Psoas muscle (tissue), 8 donors: Measurements from ENCODE around the gene TOM1L2. TPM values are rescaled to one million over a fixed set of nuclear protein-coding genes. Genes with fewer than 3 reads are reported as not detected.

ENCODE experiments used
- ATAC-seq, 4 donors: fragments of 200-7000 bp; cut with Tn5 transposase; one replicate each; pipeline ENCODE4 v1.9.1; 2020; ENCODE audit warnings: moderate library complexity in 3 of 4, mild to moderate bottlenecking in 2 of 4
- DNase-seq, 2 donors: peaks; one replicate each; pipeline ENCODE4 v3.0.0-alpha.2; 2020
- H3K27ac ChIP-seq: fragments of 200-600 bp; one replicate; pipeline ENCODE4 v1.8.0; 2022
- H3K27me3 ChIP-seq, 3 donors: fragments of 200-600 bp in 1 of 3; one replicate each; pipeline versions ENCODE4 v1.6.1 to v1.8.0; 2013 to 2022; ENCODE audit warnings: low read length in 2 of 3, mild to moderate bottlenecking in 2 of 3, moderate library complexity in 1 of 3; ENCODE audit not compliant: insufficient read depth in 3 of 3
- H3K36me3 ChIP-seq, 2 donors: fragments of 200-600 bp in 1 of 2; one replicate each; pipeline versions ENCODE4 v1.6.1 to v1.8.0; 2013 to 2022; ENCODE audit warnings: low read depth in 1 of 2, mild to moderate bottlenecking in 1 of 2, moderate library complexity in 1 of 2; ENCODE audit not compliant: insufficient read depth in 1 of 2
- H3K4me1 ChIP-seq: fragments of 200-600 bp; one replicate; pipeline ENCODE4 v1.8.0; 2022
- H3K4me3 ChIP-seq: fragments of 200-600 bp; one replicate; pipeline ENCODE4 v1.8.0; 2022; ENCODE audit warnings: mild to moderate bottlenecking
- H3K9me3 ChIP-seq: fragments of 200-600 bp; one replicate; pipeline ENCODE4 v1.8.0; 2022
- CTCF ChIP-seq: fragments of 200-600 bp; IDR thresholded peaks from one replicate; pipeline ENCODE4 v1.8.0; 2022; ENCODE audit warnings: antibody characterized with exemption
- WGBS, 3 donors: extraction: QIAGEN DNeasy Blood & Tissue Kit; methylation state at CpG; one replicate each; pipeline versions ENCODE4 v1.1.6 to v1.1.7; 2013; 5-methylcytosine and 5-hydroxymethylcytosine counted together
- intact Hi-C, 2 donors: fragments of 100-400 bp; cut with DNase I; formaldehyde crosslinking; loops; one replicate each; pipeline versions ENCODE4 v1.11.0 to v1.14.2; 2022
- polyA plus RNA-seq, 3 donors: library from polyadenylated mRNA; stranded (reverse); fragments of 200-250 nt; gene quantifications; one replicate each; pipeline ENCODE4 v1.2.3, GENCODE V29; 2013
- total RNA-seq, 4 donors: library from RNA; stranded (reverse); fragmentation: NEBNext Ultra II Directional in 2 of 4; extraction: Animal tissue kit (Norgen Biotek cat#: 25700) in 2 of 4; gene quantifications; one replicate each; pipeline versions ENCODE4 v1.2.1 to v1.2.4, GENCODE V29; 2021 to 2023
- donor health status: healthy with polysubstance abuse.
- donor health status: DM: no; HTN: no; CAD: no; lungs with moderate emphysema.
- donor health status: Bipolar disorder and iron deficiency.
- donor health status: healthy.
- donor health status: DM: yes; HTN: yes; CAD: no.
- donor health status: DM: no; HTN: no; CAD: no.
- donor health status: DM: no; HTN: no; CAD: no.
- donor health status: DM: yes; HTN: yes; CAD: no.

The TOM1L2 gene
- total and polyA plus RNA-seq, 7 donors = 13.3 to 89.8 (median 72.0) TPM

GRCh38 chr17:17911001-17911613 is 61.1 kb downstream of the TOM1L2 start:
- Histone ChIP-seq H3K27ac (peak overlapping the region; percentile 70), H3K9me3 (no peaks in the 10 kb centered on the region), H3K36me3 (peaks cover 0 to 11% of the 10 kb centered on the region in 2 donors), H3K27me3 (no peaks in the 10 kb centered on the region), H3K4me3 (no peak overlapping the region), H3K4me1 (peaks cover 38% of the 10 kb centered on the region)
- DNase-seq = no peak
- 33 to 56% (median 34%) methylated on average over 10 of the region's 10 CpGs for WGBS, 3 donors
- no peak for TF ChIP-seq CTCF
- intact Hi-C loops = no loop called here
- peak; percentile 39 to 82 (median 69) for ATAC-seq

- WGBS, 3 donors = 34 to 73% (median 71%) methylated on average over 4 of the region's 4 CpGs
- Histone ChIP-seq H3K9me3 (no peaks in the 10 kb centered on the region), H3K27ac (peak overlapping the region; percentile 70), H3K4me1 (peaks cover 36% of the 10 kb centered on the region), H3K27me3 (no peaks in the 10 kb centered on the region), H3K4me3 (no peak overlapping the region), H3K36me3 (peaks cover 0 to 14% of the 10 kb centered on the region in 2 donors)
- no peak for ATAC-seq
- no peak for DNase-seq
- intact Hi-C loops = no loop called here
- no peak for TF ChIP-seq CTCF
Observed at GRCh38 chr17:17910060-17910459, 62.1 kb downstream of the TOM1L2 start.

- no peak overlapping the region for H3K4me3 ChIP-seq
- no peaks in the 10 kb centered on the region for H3K9me3 ChIP-seq
- H3K36me3 ChIP-seq = peaks cover 0 to 14% of the 10 kb centered on the region in 2 donors
- DNase-seq (no peak), ATAC-seq (no peak)
- intact Hi-C loops = no loop called here
- H3K27ac ChIP-seq = peak overlapping the region; percentile 36
- H3K27me3 ChIP-seq = no peaks in the 10 kb centered on the region
- peaks cover 26% of the 10 kb centered on the region for H3K4me1 ChIP-seq
- whole genome bisulfite sequencing, 3 donors = 79 to 92% (median 84%) methylated on average over 5 of the region's 5 CpGs
- no peak for TF ChIP-seq CTCF
Observed at GRCh38 chr17:17909078-17909477, 63.1 kb downstream of the TOM1L2 start.

GRCh38 chr17:17907469-17907868 is 64.7 kb downstream of the TOM1L2 start:
- DNase-seq = no peak
- 81 to 90% (median 88%) methylated on average over 4 of the region's 4 CpGs for WGBS, 3 donors
- no peaks in the 10 kb centered on the region for H3K27me3 ChIP-seq
- H3K27ac ChIP-seq = no peak overlapping the region
- no peak for ATAC-seq
- peaks cover 34% of the 10 kb centered on the region for H3K4me1 ChIP-seq
- no peak for TF ChIP-seq CTCF
- no peak overlapping the region for H3K4me3 ChIP-seq
- intact Hi-C loops = no loop called here
- no peaks in the 10 kb centered on the region for H3K9me3 ChIP-seq
- peaks cover 0 to 14% of the 10 kb centered on the region in 2 donors for H3K36me3 ChIP-seq
